Gastrocnemius medialis (tissue), 4 donors: Measurements from ENCODE around the gene SPTBN4.

Experiments
- POLR2A ChIP-seq, 2 donors: fragments of 450-650 bp; IDR thresholded peaks; one replicate each; pipeline ENCODE4 v1.6.1; 2017; ENCODE audit warnings: antibody characterized with exemption in 2 of 2, mild to moderate bottlenecking in 2 of 2, moderate library complexity in 2 of 2
- TF ChIP-seq, protein P1 (sequence below), 5 experiments: fragments of 450-650 bp in 3 of 5; fragments of 200-600 bp in 2 of 5; sonication (generic) in 2 of 5; IDR thresholded peaks in 4 of 5; conservative IDR thresholded peaks in 1 of 5; 1 replicate in 4 of 5; 2 replicates in 1 of 5; pipeline ENCODE4 v1.5.1; 2016 to 2019; ENCODE audit warnings: antibody characterized with exemption in 5 of 5, mild to moderate bottlenecking in 3 of 5, moderate library complexity in 3 of 5

GRCh38 chr19:40616178-40616577 lies 149.4 kb downstream of the SPTBN4 start:
- TF ChIP-seq, protein P1, sequence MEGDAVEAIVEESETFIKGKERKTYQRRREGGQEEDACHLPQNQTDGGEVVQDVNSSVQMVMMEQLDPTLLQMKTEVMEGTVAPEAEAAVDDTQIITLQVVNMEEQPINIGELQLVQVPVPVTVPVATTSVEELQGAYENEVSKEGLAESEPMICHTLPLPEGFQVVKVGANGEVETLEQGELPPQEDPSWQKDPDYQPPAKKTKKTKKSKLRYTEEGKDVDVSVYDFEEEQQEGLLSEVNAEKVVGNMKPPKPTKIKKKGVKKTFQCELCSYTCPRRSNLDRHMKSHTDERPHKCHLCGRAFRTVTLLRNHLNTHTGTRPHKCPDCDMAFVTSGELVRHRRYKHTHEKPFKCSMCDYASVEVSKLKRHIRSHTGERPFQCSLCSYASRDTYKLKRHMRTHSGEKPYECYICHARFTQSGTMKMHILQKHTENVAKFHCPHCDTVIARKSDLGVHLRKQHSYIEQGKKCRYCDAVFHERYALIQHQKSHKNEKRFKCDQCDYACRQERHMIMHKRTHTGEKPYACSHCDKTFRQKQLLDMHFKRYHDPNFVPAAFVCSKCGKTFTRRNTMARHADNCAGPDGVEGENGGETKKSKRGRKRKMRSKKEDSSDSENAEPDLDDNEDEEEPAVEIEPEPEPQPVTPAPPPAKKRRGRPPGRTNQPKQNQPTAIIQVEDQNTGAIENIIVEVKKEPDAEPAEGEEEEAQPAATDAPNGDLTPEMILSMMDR (IDR thresholded peaks at IDR 0.05 in 4 of 5, conservative IDR thresholded peaks at IDR 0.05 in 1 of 5), result no peak
- no peak for TF ChIP-seq POLR2A (IDR thresholded peaks at IDR 0.05)
